ENCODE measurements around the gene KLHL29.
"Not testable (repeated sequence)": the region's sequence is repeated elsewhere in the genome, so short reads cannot be mapped to it uniquely, and the experiment has no call there.

The KLHL29 gene

DNA sequence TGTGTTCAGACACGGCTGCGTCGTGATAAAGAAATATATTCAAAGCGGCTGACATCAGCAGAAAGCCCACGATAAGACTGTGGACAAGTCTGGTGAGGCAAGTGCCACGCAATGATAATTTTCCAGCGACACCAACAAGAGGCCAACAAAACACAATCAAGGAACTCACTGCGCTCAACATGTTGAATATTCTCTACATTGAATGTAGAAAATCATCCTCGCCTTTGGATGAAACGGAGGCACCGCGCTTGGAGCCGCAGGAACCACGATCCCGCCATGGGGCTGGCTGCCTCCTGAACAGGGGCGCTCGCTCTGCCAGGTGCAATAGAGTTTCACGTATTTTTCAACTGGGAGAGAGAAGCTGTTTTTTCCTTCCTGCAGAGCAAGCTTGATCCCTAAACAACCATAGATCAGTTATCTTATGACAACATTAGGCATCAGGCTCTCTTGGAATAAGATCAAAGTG is 321.7 kb downstream of the KLHL29 start:
- no peak for DNase-seq

DNA sequence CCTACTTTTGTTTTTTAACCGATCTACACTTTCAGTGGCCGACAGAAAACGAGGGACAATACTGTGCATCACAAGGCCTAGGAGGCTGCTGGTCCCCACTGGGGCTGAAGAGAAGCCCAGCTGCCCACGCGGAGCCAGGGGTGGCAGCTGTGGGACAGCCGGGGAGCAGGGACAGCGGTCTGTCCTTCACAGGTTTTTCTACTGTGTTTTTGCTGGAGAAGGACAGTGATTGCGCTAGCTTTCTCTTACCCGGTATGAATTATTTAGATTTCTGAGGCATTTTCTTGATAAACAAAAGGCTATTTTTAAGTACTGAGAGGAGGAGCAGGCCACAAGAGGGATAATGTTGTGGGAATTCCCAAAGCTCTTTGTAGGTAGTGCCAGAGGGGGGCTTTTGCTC is 322.1 kb downstream of the KLHL29 start:
- no peak for DNase-seq

DNA sequence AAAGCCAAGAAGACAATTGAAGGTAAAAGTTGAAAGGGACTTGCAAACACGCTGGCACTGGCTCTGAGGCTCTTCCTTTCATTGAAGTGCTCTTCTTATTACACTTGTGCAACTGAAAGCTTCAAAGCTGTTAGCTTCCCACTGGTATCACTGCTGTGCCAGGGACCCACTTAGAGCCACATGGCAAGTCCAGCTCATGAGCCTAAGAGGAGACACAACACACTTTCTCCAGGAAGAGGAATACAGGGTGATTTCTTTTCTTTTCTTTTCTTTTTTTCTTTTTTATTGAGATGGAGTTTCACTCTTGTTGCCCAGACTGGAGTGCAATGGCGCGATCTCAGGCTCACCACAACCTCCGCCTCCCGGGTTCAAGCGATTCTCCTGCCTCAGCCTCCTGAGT is 323.8 kb downstream of the KLHL29 start:
- no peak for DNase-seq

DNA sequence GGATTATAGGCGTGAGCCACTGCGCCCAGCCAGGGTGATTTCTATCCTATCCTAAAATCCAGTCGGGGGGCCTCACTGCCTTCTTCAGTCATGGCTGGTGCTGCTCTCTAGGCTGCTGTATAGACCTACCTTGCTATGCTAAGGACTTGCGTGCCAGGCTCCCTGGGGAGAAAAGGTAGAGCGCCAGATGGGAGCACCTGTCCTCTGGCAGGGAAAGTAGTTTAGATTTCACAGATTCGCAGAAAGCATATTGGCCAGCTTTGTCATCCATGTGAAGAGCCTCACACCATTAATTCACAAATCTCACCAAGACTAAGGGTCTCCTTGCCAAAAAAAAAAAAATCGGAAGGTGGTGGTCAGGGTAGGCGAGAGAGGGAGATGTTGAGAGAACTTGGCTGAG is 324.3 kb downstream of the KLHL29 start:
- no peak for DNase-seq

DNA sequence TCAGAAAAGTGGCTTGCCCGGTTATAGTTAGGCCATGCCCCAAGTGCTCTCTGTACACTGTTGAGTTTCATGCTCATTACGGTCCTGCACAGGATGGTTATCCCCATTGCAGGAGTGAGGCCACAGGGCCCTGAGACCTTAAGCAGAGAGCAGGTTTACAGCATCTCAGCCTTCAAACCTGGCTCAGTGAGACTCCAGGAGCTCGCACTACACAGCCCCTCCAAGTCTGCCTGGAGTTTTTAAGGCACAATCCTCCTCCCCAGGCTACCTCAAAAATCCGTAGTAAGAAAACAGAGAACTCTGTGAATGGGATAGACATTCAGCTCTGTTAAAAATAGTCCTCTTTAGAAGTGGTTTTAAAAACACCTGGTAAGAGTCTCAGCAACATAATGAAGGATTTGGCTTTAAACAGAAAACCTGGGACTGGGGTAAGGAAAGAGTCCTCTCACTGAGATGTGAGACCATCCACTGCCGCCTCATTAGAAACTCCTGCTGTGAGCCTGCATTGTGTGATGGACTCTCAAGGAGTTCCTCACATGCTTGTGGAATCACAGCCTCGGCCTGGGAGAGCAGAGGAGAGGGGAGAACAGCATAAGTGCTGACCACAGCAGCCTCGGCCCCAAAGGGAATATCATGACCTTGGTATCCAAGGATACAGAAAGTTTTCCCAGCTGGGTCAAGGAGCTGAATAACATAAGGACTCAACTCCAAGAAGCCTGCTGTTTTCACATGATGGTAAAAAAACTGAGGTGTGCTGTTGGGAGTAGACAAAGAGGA is 327.2 kb downstream of the KLHL29 start:
- DNase-seq: no peak

DNA sequence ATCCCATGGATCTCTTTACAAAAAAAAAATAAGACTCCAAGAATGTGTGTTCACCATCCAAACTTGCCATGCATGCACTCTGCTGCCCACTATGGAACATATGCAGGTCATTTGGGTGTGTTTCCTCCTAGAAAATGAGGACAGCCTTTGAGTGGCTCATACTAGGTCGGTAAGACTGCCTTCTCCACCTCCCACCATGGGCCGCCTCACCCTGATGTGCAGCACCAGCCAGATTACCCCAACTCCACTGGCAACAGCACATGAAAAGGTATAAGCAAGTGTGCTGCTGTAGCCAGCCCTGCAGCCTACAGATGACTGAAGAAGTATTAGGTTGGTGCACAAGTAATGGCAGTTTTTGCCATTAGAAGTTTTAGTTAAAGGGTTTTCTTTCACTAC is 327.8 kb downstream of the KLHL29 start:
- no peak for DNase-seq

DNA sequence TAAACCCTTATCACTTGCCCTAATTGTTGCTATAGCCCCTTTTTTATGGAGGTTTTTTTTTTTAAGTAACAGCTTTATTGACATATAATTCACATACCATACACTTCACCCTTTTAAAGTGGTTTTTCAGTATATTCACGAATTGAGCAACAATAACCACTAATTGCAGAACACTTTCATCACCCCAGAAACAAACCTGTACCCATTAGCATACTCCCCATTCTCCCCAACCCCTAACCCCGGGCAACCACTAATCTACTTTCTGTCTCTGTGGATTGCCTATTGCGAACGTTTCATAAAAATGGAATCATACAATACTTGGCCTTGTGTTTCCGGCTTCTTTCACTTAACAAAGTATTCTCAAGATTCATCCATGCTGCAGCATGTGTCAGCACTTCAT is 328.4 kb downstream of the KLHL29 start:
- no peak for DNase-seq

DNA sequence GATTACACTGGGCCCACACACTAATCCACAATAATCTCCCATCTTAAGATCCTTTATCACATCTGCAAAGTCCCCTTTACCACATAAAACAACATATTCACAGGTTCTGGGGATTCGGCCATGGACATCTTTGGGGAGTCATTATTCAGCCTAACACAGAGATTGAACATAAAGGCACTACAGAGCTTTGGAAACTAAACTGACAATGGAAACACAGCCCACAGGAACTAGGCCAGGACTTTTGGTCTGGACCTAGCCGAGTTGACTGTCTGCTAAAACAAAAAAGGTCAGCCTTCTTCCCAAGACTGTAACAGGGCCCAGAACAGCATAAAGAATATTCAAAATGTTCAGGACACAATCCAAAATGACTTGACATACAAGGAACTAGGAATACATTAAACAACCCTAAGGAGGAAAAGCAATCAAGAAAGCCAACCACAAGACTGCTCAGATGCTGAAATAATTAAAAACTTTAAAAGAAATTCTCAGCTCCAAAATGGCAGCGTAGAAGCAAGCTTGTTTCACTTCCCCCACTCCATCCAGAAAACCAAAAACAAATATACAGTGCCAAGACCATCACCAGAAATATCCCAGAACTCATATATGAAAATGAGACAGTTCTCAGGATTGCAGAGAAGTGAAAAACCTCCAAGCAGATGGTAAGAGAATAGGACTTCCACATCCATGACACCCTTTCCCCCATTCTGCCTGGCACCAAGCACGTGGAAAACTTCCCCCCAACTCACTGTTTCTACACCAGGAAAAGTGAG is 334.1 kb downstream of the KLHL29 start:
- DNase-seq: no peak

DNA sequence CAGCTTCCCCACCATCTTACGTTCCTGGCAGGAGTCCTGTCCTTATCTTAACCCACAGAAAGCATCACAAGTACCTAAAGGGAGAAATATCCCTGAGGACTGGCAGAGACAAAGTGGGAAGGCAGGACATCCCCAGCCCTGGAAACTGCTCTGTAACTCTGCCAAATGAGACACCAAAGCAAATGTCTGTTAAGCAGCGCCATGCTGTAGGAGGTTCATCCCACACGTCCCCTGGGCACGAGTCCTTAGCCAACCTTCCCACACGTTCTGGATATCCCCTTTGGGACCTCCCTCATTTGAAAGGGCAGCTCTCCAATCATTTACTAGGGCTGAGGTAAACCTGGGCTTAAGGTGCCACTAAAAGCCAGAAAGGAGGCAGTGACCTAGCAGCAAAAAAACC is 334.7 kb downstream of the KLHL29 start:
- no peak for DNase-seq

DNA sequence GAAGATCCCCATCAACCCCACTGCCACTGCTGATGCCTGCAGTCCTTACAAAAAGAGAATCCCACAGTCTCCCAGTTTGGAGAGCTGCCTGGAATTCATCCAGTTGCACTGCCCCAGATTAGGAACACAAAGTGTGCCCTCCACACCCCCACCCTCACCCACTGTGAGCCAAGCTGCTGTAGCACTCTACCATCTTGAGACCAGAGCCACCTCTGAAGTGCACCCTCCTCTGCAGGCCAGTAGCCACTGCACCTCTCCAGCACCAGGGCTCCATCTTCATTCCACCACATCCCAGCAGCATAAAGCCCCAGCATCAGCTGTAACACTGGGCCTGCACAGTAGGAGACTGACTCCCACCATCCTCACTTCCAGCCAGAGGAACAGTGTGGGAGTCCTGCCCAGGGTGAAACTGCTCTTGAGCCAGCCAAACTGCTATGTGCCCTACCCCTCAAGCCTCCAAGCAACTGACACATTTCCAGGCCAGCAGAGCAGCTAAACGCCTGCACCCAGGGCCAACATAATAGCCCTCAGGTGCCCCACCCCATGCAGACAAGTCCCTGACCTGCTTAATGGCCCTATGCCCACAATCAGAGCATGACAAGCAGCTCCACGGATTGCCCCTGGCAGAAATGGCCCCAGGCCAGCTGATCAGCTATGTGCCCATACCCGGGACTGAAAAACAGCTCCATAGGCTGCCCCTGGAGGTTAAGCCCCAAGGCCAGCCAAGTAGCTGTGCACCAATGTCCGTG is 335.9 kb downstream of the KLHL29 start:
- no peak for DNase-seq

DNA sequence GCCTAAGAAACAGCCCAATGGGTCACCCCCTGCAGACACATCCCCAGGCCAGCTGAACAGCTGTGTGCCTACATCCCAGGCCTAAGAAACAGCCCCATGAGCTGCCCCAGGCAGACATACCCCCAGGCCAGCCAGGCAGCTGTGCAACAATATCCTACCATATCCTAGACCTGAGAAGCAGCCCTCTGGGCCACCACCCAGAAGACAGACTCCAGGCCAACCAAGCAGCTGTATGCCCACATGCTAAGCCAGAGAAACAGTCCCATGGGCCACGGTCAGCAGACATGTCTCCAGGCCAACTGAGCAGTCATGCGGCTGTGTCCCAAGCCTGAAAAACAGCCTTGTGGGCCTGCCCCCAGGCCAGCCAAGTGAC is 336.5 kb downstream of the KLHL29 start:
- no peak for DNase-seq

DNA sequence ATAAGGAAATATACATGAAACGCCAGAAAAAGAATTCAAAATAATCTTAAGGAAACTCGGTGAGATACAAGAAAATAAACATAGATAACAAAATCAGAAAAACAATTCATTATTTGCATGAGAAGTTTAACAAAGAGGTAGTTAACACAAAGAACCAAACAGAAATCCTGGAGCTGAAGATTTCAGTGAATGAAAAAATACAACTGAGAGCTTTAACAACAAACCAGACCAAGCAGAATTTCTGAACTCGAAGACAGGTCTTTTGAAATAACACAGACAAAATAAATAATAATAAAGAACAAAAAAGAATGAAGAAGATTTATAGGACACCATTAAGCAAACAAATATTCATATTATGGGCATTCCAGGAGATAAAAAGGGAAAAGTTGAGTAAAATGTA is 337.3 kb downstream of the KLHL29 start:
- DNase-seq: no peak

DNA sequence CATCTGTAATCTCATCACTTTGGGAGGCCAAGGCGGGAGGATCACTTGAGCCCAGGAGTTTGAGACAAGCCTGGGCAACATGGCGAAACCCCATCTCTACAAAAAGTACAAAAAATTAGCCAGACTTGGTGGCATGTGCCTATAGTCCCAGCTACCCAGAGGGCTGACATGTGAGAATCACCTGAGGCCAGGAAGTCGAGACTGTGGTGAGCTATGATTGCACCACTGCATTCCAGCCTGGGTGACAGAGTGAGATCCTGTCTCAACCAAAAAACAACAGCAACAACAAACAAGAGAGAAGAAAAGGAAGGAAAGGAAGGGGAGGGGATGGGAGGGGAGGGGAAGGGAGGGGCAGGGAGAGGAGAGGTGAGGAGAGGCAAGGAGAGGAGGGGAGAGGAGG is 338.1 kb downstream of the KLHL29 start:
- DNase-seq: not testable (repeated sequence)

DNA sequence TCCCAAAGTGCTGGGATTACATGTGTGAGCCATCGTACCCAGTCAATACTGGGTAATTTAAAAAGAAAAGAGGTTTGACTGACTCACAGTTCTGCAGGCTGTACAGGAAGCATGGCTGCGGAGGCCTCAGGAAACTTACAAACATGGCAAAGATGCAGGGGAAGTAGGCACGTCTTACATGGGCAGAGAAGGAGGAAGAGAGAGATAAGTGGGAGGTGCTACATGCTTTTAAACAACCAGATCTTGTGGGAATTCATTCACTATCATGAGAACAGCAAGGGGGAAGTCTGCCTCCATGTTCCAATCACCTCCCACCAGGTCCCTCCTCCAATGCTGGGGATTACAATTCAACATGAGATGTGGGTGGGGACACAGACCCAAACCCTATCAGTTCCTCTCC is 349.4 kb downstream of the KLHL29 start:
- no peak for DNase-seq

DNA sequence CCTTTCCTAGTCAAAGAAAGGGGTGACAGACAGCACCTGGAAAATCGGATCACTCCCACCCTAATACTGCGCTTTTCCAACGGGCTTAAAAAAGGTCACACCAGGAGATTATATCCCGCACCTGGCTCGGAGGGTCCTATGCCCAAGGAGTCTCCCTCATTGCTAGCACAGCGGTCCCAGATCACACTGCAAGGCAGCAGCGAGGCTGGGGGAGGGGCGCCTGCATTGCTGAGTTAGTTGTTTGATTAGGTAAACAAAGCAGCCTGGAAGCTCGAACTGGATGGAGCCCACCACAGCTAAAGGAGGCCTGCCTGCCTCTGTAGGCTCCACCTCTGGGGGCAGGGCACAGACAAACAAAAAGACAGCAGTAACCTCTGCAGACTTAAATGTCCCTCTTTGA is 351.8 kb downstream of the KLHL29 start:
- DNase-seq: not testable (repeated sequence)

DNA sequence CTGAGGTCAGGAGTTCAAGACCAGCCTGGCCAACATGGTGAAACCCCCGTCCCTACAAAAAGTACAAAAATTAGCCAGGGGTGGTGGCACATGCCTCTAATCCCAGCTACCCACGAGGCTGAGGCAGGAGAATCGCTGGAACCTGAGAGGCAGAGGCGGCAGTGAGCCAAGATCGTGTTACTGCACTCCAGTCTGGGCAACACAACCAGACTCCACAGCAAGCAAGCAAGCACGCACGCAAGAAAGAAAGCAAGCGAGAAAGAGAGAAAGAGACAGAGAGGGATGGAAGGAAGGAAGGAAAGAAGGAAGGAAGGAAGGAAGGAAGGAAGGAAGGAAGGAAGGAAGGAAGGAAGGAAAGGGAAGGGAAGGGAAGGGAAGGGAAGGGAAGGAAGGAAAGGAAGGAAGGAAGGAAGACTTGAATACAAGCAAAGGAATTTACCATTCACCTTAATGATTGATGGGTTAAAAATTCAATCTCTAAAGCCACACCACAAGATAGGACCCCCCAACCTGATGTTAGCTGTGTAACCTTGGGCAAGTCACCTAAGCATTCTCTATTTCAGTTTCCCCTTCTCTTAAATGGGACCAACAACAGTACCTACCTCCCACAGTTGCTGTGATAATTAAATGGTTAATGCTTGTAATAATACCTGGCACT is 360.2 kb downstream of the KLHL29 start:
- no peak for DNase-seq

DNA sequence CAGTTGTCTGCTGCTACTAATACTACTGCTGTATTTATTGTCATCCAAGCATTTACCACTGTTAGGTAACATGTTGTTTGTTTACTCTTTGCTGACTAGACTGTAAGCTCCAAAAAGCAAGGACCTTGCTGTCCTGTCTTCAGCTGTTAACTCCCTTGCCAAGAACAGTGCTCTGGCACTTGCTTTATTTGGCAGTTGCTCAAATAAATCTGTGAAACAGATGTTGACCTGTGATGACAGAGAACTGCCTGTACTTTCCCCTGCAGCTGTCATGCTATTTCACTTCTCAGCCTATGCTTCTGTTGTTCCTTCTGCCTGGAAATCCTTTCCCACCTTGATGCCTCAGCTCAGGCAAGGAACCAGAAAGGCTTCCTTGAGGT is 360.7 kb downstream of the KLHL29 start:
- DNase-seq: no peak

DNA sequence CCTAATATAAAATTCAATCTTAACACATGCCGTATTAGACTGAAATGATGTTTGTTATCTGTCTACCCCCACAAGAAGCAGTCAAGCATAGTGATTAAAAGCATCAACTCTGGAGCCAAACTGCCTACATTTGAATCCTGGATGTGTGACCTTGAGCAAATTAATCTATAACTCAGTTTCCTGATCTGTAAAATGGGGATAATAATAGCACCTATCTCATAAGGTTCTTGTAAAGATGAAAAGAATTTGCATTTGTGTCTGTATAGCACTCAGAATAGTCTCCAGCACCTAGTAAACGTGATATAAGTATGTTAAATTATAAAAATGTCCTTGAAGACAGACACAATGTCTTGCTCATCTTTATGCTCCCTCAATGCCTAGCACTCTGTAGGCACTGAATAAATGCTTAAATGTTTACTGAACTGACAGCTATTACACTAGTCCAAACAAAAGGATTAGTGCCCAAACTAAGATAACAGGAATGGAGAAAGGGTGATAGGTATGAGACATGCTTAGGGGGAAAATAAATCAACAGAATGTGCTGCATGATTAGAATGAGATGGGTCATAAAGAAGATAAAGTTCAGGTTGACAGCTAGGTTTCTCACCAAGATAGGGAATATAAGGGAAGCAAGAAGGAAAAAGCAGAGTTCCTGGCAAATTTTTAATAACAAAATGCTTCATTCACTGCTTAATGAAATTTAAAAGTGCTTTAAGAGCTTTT is 361.3 kb downstream of the KLHL29 start:
- no peak for DNase-seq

DNA sequence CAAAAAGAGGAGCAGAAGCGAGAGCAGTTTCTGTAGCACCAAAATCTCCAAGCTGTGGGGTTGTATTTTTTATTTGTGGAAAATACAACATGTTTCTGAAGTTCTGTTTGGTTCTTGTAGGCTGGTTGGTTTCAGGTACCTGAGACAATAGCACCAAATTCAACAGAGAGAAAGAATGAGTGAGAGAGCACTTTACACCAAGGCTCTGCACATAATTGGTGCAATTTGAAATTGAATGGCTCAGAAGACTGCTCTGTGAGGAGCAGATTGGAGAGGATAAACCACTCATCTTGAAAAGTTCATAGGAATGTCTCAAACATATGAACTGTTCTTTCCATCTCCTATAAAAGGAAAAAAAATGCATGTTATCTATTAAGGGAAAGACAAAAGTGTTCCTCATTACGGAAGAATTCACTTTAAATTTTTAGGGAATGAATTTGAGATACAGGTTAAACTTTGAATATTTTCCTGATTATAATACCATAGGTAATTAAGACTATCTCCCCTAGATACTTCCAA is 366.8 kb downstream of the KLHL29 start:
- DNase-seq: no peak

DNA sequence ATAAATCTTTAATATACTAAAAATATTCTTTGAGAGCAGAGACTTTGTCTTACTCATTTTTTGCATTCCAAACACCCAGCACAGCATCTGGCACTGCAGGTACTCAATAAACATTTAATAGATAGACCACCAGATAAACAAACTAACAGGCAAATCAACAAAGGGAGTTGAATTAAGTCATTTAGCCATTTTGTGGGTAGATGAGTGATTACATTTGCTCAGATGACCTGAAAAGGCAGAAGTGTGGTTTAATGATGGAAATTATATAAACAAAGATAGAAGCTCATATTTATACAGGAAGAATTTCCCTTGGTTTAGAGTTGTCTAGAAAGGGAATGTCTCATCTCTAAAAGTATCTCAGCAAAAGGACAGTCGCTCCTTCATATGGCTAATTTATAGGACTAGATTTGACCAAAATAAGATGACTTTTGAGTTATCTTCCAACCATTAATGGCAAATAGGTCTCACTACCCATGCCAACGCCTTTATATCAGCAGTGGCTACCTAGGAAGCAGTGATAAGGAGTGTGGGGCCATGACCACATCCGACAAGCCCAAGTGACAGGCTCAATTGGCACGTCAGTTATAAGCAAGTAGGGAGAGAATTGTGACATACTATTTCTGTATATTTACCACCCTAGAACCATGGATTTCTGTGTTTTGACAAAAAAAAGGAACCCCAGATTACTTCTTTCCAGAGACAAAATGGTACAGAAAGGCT is 368.5 kb downstream of the KLHL29 start:
- DNase-seq: no peak

DNA sequence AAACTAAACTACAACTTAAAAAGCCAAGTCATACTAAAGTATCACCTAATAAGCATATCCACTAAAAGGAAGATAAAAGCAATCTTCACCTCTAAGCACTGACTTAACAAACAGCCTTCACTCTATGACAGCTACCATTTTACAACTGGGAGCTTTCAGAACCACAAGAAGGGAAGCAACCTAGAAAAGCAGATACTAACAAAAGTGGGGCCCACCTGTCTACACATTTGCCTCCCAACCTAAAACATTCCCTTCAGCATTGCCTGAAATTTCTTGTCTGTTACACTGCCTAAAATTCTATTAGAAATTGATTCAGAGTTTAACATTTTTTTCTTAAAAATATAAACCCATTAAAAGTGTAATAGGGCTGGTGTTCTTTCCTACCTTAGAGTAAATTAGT is 370.0 kb downstream of the KLHL29 start:
- DNase-seq: no peak

Measured in stimulated activated CD4-positive, alpha-beta T cell treated with anti-CD3 and anti-CD28 coated beads, Interleukin-2, amount 100 ng/mL, for 48 hours (primary cell).